Glutamatergic neuron (in vitro differentiated cells): ENCODE measurements around the gene PLS1. TPM values are rescaled to one million over a fixed set of nuclear protein-coding genes. Genes with fewer than 3 reads are reported as not detected.
"Not testable (repeated sequence)": the region's sequence is repeated elsewhere in the genome, so short reads cannot be mapped to it uniquely, and the experiment has no call there.

ENCODE experiments used
- DNase-seq: peaks from one replicate; pipeline ENCODE4 v3.0.0; 2022
- H3K27ac Mint-ChIP-seq: one replicate; pipeline ENCODE4 v1.8.0; 2020; ENCODE audit warnings: mild to moderate bottlenecking, mixed read lengths, inconsistent platforms; ENCODE audit not compliant: unreplicated experiment
- H3K27me3 Mint-ChIP-seq: one replicate; pipeline ENCODE4 v1.8.0; 2020; ENCODE audit warnings: mild to moderate bottlenecking, moderate library complexity, mixed read lengths, inconsistent platforms; ENCODE audit not compliant: unreplicated experiment
- H3K36me3 Mint-ChIP-seq: one replicate; pipeline ENCODE4 v1.8.0; 2020; ENCODE audit warnings: mild to moderate bottlenecking, mixed read lengths, inconsistent platforms; ENCODE audit not compliant: unreplicated experiment
- H3K4me1 Mint-ChIP-seq: one replicate; pipeline ENCODE4 v1.8.0; 2020; ENCODE audit warnings: mild to moderate bottlenecking, low read depth, mixed read lengths, inconsistent platforms; ENCODE audit not compliant: unreplicated experiment
- H3K4me3 Mint-ChIP-seq: one replicate; pipeline ENCODE4 v1.8.0; 2020; ENCODE audit warnings: mild to moderate bottlenecking, mixed read lengths, inconsistent platforms; ENCODE audit not compliant: unreplicated experiment
- H3K9me3 Mint-ChIP-seq: one replicate; pipeline ENCODE4 v1.8.0; 2020; ENCODE audit warnings: mild to moderate bottlenecking, moderate library complexity, mixed read lengths, inconsistent platforms; ENCODE audit not compliant: unreplicated experiment
- total RNA-seq: library from RNA; stranded (reverse); fragmentation: NEBNext Ultra II Directional; extraction: Animal tissue kit (Norgen Biotek cat#: 25700); gene quantifications from one replicate; pipeline ENCODE4 v1.2.1, GENCODE V29; 2021; ENCODE audit not compliant: unreplicated experiment
- TF ChIP-seq, protein P1 (sequence below): fragments of 200-600 bp; sonication (generic); IDR thresholded peaks from one replicate; pipeline ENCODE4 v1.5.0; 2021; ENCODE audit not compliant: partially characterized antibody, unreplicated experiment

Gene PLS1
- total RNA-seq, 1 donor from 2014 or later: 1.3 TPM

DNA sequence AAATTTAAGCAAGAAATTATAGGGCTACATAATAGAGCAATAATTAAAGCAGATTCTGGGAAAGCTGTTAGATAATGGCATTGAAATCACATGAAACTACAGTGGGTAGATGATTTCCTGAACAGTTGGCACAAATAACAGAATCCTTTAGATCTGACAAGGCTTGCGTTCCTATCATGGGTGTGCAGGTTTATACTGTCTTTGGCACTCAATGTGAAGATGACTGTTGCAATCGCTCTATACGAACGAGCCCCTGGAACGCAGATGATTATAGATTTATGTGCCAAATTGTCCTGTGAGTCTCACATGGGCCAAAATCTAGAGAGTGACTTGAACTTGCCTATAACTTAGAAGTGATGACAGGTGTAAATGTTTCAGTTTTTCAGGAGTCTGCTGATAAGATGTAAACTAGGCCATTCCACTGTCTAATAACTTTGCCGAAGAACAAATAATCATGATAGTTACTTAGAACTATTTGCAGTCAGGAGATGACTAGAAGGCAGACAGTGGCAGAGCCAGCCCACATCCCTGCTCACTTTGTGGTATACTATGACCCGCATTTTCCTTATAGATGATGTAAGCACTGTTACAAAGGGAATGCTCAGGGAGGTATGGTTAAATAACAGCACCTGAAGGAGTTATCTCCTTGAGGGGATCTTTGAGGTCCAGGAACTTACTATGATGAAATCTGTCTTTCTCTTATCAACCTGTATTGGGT lies 97.1 kb downstream of the PLS1 start:
- H3K27ac Mint-ChIP-seq: no peak overlapping the region
- H3K4me3 Mint-ChIP-seq: no peak overlapping the region
- no peak for DNase-seq
- TF ChIP-seq, protein P1, sequence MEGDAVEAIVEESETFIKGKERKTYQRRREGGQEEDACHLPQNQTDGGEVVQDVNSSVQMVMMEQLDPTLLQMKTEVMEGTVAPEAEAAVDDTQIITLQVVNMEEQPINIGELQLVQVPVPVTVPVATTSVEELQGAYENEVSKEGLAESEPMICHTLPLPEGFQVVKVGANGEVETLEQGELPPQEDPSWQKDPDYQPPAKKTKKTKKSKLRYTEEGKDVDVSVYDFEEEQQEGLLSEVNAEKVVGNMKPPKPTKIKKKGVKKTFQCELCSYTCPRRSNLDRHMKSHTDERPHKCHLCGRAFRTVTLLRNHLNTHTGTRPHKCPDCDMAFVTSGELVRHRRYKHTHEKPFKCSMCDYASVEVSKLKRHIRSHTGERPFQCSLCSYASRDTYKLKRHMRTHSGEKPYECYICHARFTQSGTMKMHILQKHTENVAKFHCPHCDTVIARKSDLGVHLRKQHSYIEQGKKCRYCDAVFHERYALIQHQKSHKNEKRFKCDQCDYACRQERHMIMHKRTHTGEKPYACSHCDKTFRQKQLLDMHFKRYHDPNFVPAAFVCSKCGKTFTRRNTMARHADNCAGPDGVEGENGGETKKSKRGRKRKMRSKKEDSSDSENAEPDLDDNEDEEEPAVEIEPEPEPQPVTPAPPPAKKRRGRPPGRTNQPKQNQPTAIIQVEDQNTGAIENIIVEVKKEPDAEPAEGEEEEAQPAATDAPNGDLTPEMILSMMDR: no peak
- H3K27me3 Mint-ChIP-seq: no peaks in the 10 kb centered on the region
- no peaks in the 10 kb centered on the region for H3K36me3 Mint-ChIP-seq
- no peaks in the 10 kb centered on the region for H3K4me1 Mint-ChIP-seq
- no peaks in the 10 kb centered on the region for H3K9me3 Mint-ChIP-seq

DNA sequence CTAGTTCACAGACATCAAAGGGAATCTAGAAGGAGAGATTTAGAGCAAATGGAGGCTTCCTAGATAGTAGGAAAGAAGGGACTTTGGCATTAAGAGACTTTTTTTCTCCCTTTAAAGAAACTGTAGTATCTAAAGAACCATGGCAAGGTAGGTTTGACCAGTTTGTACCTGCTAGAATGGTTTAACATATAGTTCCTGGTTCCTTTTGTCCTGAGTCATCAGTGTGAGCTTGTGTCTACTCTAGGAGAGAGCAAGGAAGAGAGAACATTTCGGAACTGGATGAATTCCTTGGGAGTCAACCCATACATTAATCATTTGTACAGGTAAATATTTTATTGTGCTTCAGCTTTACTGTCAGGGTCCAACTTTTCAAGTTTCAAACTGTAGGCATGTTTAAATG lies 98.0 kb downstream of the PLS1 start:
- Mint-ChIP-seq H3K36me3 (no peaks in the 10 kb centered on the region), H3K27me3 (no peaks in the 10 kb centered on the region), H3K27ac (no peak overlapping the region), H3K9me3 (no peaks in the 10 kb centered on the region), H3K4me3 (no peak overlapping the region), H3K4me1 (no peaks in the 10 kb centered on the region)
- TF ChIP-seq, protein P1: no peak
- DNase-seq: no peak

DNA sequence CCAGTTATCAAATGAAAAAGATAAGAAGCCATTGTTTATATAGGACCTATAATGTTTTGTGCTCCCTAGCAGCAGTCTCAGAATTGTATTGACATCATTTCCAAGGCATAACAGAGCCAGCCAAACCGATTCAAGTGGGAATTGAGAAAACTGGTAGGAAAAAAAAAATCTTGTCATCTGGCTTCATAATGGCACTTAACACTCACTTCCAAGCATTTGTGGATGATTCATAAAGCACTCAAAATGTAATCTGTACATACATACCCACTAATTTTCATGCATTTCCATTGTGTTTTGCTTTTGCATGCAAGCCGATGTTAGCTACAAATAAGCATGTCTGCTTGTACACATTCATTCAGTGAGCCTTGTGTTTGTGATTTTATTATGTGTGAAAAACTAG lies 109.0 kb downstream of the PLS1 start:
- H3K9me3 Mint-ChIP-seq: no peaks in the 10 kb centered on the region
- H3K36me3 Mint-ChIP-seq: peaks cover 5% of the 10 kb centered on the region
- no peak overlapping the region for H3K4me3 Mint-ChIP-seq
- no peaks in the 10 kb centered on the region for H3K4me1 Mint-ChIP-seq
- TF ChIP-seq, protein P1: no peak
- no peaks in the 10 kb centered on the region for H3K27me3 Mint-ChIP-seq
- no peak overlapping the region for H3K27ac Mint-ChIP-seq
- no peak for DNase-seq

DNA sequence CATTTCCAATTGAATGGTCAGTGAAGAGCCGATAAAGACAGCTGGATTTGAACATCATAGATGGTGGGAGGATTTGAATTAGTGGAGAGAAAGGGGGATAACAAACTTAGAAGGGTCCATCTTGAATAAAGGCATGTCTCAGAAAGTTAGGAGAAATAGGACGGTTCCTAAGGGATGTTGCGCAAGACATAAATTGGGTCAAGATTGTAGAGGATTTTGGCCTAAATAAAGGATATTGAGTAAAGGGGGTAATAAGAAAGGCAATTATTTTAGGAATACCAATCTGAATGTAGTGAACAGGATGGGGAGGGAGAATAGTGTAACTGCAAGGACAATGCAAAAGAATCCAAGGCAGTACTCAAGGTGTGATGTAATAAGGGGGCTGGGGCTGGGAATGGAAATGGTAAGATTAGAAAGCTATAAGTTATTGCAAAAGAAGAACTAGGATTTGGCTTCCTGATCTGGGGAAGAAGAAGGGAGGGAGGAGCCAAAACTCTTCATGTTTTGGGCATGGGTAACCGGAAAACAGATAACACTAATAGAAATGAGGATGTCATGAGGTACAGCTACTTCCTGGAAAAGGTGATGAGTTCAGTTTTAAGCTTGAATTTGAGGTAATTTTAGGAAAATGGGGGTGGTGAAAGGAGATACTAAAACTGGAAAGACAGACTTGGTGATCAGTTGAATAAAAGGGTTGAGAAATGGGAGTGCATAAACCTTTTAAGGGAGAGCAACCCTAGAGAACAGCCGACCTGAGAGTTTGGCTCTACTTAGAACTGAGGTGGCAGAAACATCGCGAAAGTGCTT lies 110.3 kb downstream of the PLS1 start:
- no peaks in the 10 kb centered on the region for H3K27me3 Mint-ChIP-seq
- DNase-seq: no peak
- H3K4me3 Mint-ChIP-seq: no peak overlapping the region
- TF ChIP-seq, protein P1: no peak
- H3K27ac Mint-ChIP-seq: no peak overlapping the region
- no peaks in the 10 kb centered on the region for H3K36me3 Mint-ChIP-seq
- H3K4me1 Mint-ChIP-seq: no peaks in the 10 kb centered on the region
- no peaks in the 10 kb centered on the region for H3K9me3 Mint-ChIP-seq

DNA sequence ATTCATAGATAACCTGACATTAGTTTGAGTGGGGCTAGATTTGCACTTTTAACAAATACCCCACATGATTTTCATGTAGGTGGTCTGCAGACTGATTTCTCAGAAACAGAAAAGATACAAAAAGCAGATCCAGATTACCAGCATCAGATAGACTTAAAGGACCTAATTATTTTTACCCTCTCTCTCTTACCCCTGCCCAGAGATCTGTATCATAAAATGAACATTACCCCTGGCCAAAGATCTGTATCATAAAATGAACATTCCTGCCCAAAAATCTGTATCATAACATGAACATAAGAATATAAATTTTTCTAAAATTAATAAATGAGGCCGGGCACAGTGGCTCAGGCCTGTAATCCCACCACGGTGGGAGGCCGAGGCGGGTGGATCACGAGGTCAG lies 113.0 kb downstream of the PLS1 start:
- Mint-ChIP-seq H3K27ac (no peak overlapping the region), H3K4me3 (no peak overlapping the region), H3K27me3 (no peaks in the 10 kb centered on the region), H3K36me3 (no peaks in the 10 kb centered on the region), H3K4me1 (no peaks in the 10 kb centered on the region), H3K9me3 (no peaks in the 10 kb centered on the region)
- TF ChIP-seq, protein P1: no peak
- DNase-seq: no peak

DNA sequence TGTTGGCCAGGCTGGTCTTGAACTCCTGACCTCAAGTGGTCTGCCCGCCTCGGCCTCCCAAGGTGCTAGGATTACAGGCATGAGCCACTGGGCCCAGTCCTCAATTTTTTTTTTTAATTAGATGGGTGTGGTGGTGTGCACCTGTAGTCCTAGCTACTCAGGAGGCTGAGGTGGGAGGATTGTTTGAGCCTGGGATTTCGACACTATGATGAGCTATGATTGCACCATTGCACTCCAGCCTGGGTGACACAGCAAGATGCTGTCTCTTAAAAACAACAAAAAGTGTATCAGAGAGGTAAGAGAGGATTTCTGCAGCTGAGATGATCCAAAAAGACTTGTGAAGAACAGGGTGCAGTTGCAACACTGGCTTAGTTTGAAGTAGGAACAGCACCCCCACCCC lies 118.7 kb downstream of the PLS1 start:
- not testable (repeated sequence) for H3K27ac Mint-ChIP-seq, DNase-seq, H3K4me1 Mint-ChIP-seq, H3K27me3 Mint-ChIP-seq, H3K4me3 Mint-ChIP-seq, H3K9me3 Mint-ChIP-seq, H3K36me3 Mint-ChIP-seq
